Keratinocyte (primary cell): ENCODE measurements around the gene MED26. TPM values are rescaled to one million over a fixed set of nuclear protein-coding genes. Genes with fewer than 3 reads are reported as not detected.

Source experiments
- DNase-seq: peaks from one replicate; pipeline ENCODE4 v3.0.0-alpha.2; 2011; ENCODE audit warnings: low read depth, missing footprints, low spot score
- FAIRE-seq: peaks from 2 replicates; lab custom pipeline; 2011; peaks lifted over from hg19 to GRCh38; lab: Jason Lieb, UNC
- H2AFZ ChIP-seq: 2 replicates; pipeline ENCODE4 v1.6.0; 2012; ENCODE audit warnings: low read length, control low read depth, inconsistent platforms; ENCODE audit not compliant: control insufficient read depth
- H3K27ac ChIP-seq: 2 replicates; pipeline ENCODE4 v1.5.1; 2011; ENCODE audit warnings: low read length; ENCODE audit not compliant: control insufficient read depth, insufficient read depth
- H3K27me3 ChIP-seq: 3 replicates; pipeline ENCODE4 v1.6.0; 2011; ENCODE audit warnings: low read length; ENCODE audit not compliant: control insufficient read depth, insufficient read depth; ENCODE audit errors: extremely low read depth
- H3K36me3 ChIP-seq, 2 experiments: 2 replicates in 1 of 2; 3 replicates in 1 of 2; pipeline ENCODE4 v1.5.1; 2011; ENCODE audit warnings: low read length in 2 of 2, mild to moderate bottlenecking in 1 of 2; ENCODE audit not compliant: control insufficient read depth in 2 of 2, insufficient read depth in 2 of 2; ENCODE audit errors: extremely low read depth in 1 of 2
- H3K4me1 ChIP-seq: 3 replicates; pipeline ENCODE4 v1.5.1; 2011; ENCODE audit warnings: low read length; ENCODE audit not compliant: control insufficient read depth, insufficient read depth; ENCODE audit errors: extremely low read depth
- H3K4me2 ChIP-seq: 3 replicates; pipeline ENCODE4 v1.6.0; 2011; ENCODE audit warnings: low read depth, low read length; ENCODE audit not compliant: control insufficient read depth, insufficient read depth; ENCODE audit errors: extremely low read depth
- H3K4me3 ChIP-seq, 3 experiments: fragments of 200-600 bp in 1 of 3; sonication (generic) in 1 of 3; 2 replicates in 2 of 3; 3 replicates in 1 of 3; pipeline ENCODE4 v1.5.1; 2011 to 2016; ENCODE audit warnings: low read length in 3 of 3, mild to moderate bottlenecking in 3 of 3, control low read depth in 2 of 3, inconsistent platforms in 1 of 3, low read depth in 1 of 3, mixed read lengths in 1 of 3, mixed run types in 1 of 3, moderate library complexity in 1 of 3; ENCODE audit not compliant: control insufficient read depth in 2 of 3, insufficient read depth in 2 of 3; ENCODE audit errors: extremely low read depth in 1 of 3
- H3K79me2 ChIP-seq: 2 replicates; pipeline ENCODE4 v1.6.0; 2012; ENCODE audit warnings: low read length; ENCODE audit not compliant: control insufficient read depth, insufficient read depth
- H3K9ac ChIP-seq: 3 replicates; pipeline ENCODE4 v1.6.0; 2011; ENCODE audit warnings: low read length; ENCODE audit not compliant: control insufficient read depth, insufficient read depth; ENCODE audit errors: extremely low read depth
- H3K9me1 ChIP-seq: 3 replicates; pipeline ENCODE4 v1.6.0; 2011; ENCODE audit warnings: low read length; ENCODE audit not compliant: control insufficient read depth, insufficient read depth; ENCODE audit errors: extremely low read depth
- H3K9me3 ChIP-seq: 2 replicates; pipeline ENCODE4 v1.5.1; 2012; ENCODE audit warnings: low read depth, low read length; ENCODE audit not compliant: control insufficient read depth
- H4K20me1 ChIP-seq: 3 replicates; pipeline ENCODE4 v1.6.0; 2011; ENCODE audit warnings: low read length; ENCODE audit not compliant: control insufficient read depth, insufficient read depth; ENCODE audit errors: extremely low read depth
- CTCF ChIP-seq, 3 experiments: IDR thresholded peaks in 1 of 3; conservative IDR thresholded peaks in 1 of 3; optimal IDR thresholded peaks in 1 of 3; 2 replicates in 2 of 3; 3 replicates in 1 of 3; pipeline versions ENCODE3 to v1.5.1; 2011; ENCODE audit warnings: low read length in 3 of 3, mild to moderate bottlenecking in 3 of 3, moderate library complexity in 2 of 3, control low read depth in 1 of 3, inconsistent platforms in 1 of 3; ENCODE audit not compliant: insufficient read depth in 2 of 3; ENCODE audit errors: extremely low read depth in 1 of 3
- EZH2 ChIP-seq: IDR thresholded peaks from one replicate; pipeline ENCODE4 v1.6.1; 2012; ENCODE audit warnings: inconsistent platforms, mild to moderate bottlenecking, low read length, moderate library complexity
- dilution Hi-C: fragments of 300-500 bp; cut with MboI; formaldehyde crosslinking; loops from one replicate; pipeline ENCODE4 v1.7.0; 2020; ENCODE audit warnings: low sequenced_read_pairs; ENCODE audit not compliant: extremely low pct_ligation_motif_present
- polyA plus RNA-seq, 5 experiments: library from polyadenylated mRNA; depleted of rRNA in 3 of 5; stranded (reverse) in 3 of 5; stranded (forward) in 1 of 5; unstranded in 1 of 5; fragments of >200 nt; gene quantifications; 1 replicate in 1 of 5; 2 replicates in 3 of 5; 3 replicates in 1 of 5; pipeline versions ENCODE4 v1.2.1 to v1.2.3, GENCODE V29; 2011 to 2012; ENCODE audit warnings: missing spikeins in 2 of 5, low read depth in 1 of 5, low replicate concordance in 1 of 5

The MED26 gene
- polyA plus RNA-seq, 1 donor (not counting 4 experiments of a cell fraction or from before 2014, with no cell fraction given), result 4.7 TPM

GRCh38 chr19:16530540-16531379, 97.2 kb downstream of the MED26 start:
- Histone ChIP-seq H3K27me3 (no peaks in the 10 kb centered on the region), H3K4me2 (no peak overlapping the region), H3K36me3 (peaks cover 49 to 63% of the 10 kb centered on the region in 2 experiments), H3K79me2 (peaks cover 15% of the 10 kb centered on the region), H3K9me1 (no peaks in the 10 kb centered on the region), H3K9ac (no peak overlapping the region), H3K27ac (no peak overlapping the region), H3K9me3 (no peaks in the 10 kb centered on the region), H4K20me1 (peaks cover 4% of the 10 kb centered on the region), H2AFZ (no peak overlapping the region), H3K4me1 (no peaks in the 10 kb centered on the region), H3K4me3 (no peak overlapping the region)
- FAIRE-seq (no peak), DNase-seq (no peak)
- TF ChIP-seq EZH2 (no peak), CTCF (optimal IDR thresholded peaks at IDR 0.05 in 1 of 3, IDR thresholded peaks at IDR 0.05 in 1 of 3, conservative IDR thresholded peaks at IDR 0.05 in 1 of 3; ENCODE audit: extremely low read depth in 1 of 3, insufficient read depth in 2 of 3, low read length in 3 of 3) (no peak)
- dilution Hi-C loops, result no loop called here

- TF ChIP-seq EZH2, result no peak
- TF ChIP-seq CTCF (optimal IDR thresholded peaks at IDR 0.05 in 1 of 3, IDR thresholded peaks at IDR 0.05 in 1 of 3, conservative IDR thresholded peaks at IDR 0.05 in 1 of 3; ENCODE audit: extremely low read depth in 1 of 3, insufficient read depth in 2 of 3, low read length in 3 of 3), result no peak
- Histone ChIP-seq H3K9ac (no peak overlapping the region), H3K4me2 (no peak overlapping the region), H3K27ac (no peak overlapping the region), H4K20me1 (no peaks in the 10 kb centered on the region), H3K4me3 (no peak overlapping the region), H2AFZ (no peak overlapping the region), H3K9me3 (no peaks in the 10 kb centered on the region), H3K79me2 (peaks cover 9% of the 10 kb centered on the region), H3K36me3 (peaks cover 53 to 57% of the 10 kb centered on the region in 2 experiments), H3K27me3 (no peaks in the 10 kb centered on the region), H3K9me1 (no peaks in the 10 kb centered on the region), H3K4me1 (no peaks in the 10 kb centered on the region)
- FAIRE-seq (no peak), DNase-seq (no peak)
- dilution Hi-C loops, result no loop called here
Observed at GRCh38 chr19:16529466-16530144, 98.4 kb downstream of the MED26 start.
